Fibroblast of villous mesenchyme (primary cell): ENCODE results near the gene RNF220. TPM values are rescaled to one million over a fixed set of nuclear protein-coding genes. Genes with fewer than 3 reads are reported as not detected.

Experiments used
- DNase-seq: peaks from one replicate; pipeline ENCODE4 v3.0.0-alpha.2; 2010; ENCODE audit warnings: low read depth
- H3K4me3 ChIP-seq: 2 replicates; pipeline ENCODE4 v1.5.1; 2011; ENCODE audit warnings: low read depth, mild to moderate bottlenecking, low read length
- CTCF ChIP-seq: IDR thresholded peaks from 2 replicates; pipeline ENCODE4 v1.5.1; 2012; ENCODE audit warnings: low read depth, mild to moderate bottlenecking, low read length; ENCODE audit not compliant: insufficient read depth
- total RNA-seq: library from RNA; depleted of rRNA; stranded (reverse); fragments of >200 nt; gene quantifications from 2 replicates; pipeline ENCODE4 v1.2.3, GENCODE V29; 2012

The RNF220 gene
- total RNA-seq, 1 donor, result 47.5 TPM

- H3K4me3 ChIP-seq, result no peak overlapping the region
- no peak for TF ChIP-seq CTCF
- no peak for DNase-seq
These were observed 187.4 kb downstream of the RNF220 start for GRCh38 chr1:44592208-44593145.

DNA sequence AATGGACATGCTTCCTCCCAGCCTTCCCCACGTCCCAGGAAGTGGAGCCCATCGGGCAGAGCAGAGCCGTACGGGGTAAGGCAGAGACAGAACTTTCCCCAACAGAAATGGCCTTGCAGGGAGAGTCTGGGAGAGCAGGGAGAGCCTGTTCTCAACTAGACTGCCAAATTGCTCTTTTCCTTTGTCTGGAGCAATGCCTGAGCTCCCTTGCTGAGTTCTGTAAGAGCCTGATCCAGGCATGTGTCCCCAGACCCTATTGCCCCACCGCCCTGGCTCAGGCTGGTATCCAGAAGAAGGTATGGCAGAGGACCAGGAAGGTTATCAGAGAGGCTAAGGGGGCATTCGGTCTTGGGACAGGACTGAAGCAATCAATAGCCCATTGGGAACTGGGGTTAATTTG lies 189.3 kb downstream of the RNF220 start:
- no peak for DNase-seq
- no peak for TF ChIP-seq CTCF
- no peak overlapping the region for H3K4me3 ChIP-seq

- DNase-seq, result peak; percentile 54
- H3K4me3 ChIP-seq, result no peak overlapping the region
- TF ChIP-seq CTCF, result peak; percentile 97
These were observed 190.0 kb downstream of the RNF220 start for GRCh38 chr1:44594871-44595735.

DNA sequence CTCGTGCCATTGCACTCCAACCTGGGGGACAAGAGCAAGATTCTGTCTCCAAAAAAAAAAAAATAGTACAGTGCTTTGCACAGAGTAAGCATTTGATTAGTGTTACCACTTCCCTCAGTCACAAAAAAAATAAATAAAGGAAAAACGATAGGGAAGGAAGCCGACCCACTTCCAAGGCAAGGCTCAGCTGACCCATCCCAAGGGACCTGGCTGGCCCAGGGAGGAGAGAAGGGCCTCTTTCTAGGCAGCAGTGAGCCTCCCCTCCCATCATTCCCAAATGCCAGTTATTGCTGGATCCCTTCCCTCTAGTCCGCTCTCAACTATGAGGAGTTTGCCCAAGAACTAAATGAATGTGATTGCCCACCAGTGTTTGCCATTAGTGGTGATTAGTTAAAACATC lies 191.5 kb downstream of the RNF220 start:
- H3K4me3 ChIP-seq, result no peak overlapping the region
- TF ChIP-seq CTCF, result no peak
- DNase-seq, result no peak

DNA sequence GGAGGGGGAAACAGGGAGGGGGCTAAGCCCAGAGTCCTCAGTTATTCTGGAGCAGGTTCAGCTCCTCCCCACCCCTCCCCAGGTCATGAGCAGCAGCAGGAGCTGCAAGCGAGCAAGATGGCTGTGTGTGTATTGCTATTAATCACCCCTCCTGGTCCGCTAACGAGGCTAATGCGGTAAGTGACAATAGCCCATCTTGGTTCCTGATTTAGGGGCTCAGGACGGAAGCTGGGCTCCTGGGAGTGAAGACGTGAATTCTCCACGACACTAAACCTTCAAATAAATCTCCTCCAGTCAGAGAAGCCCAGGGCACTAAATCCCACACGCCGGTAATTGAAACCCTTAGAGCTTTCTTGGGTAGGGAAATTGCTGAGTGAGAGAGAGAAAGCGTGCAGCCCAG lies 193.1 kb downstream of the RNF220 start:
- no peak for DNase-seq
- TF ChIP-seq CTCF, result no peak

GRCh38 chr1:44602634-44603628 lies 197.9 kb downstream of the RNF220 start:
- no peak overlapping the region for H3K4me3 ChIP-seq
- no peak for TF ChIP-seq CTCF
- no peak for DNase-seq

More for the DNA sequence above, 193.1 kb downstream of the RNF220 start:
- no peak overlapping the region for H3K4me3 ChIP-seq
